ENCODE measurements around the gene TIAM2.

Gene TIAM2

DNA sequence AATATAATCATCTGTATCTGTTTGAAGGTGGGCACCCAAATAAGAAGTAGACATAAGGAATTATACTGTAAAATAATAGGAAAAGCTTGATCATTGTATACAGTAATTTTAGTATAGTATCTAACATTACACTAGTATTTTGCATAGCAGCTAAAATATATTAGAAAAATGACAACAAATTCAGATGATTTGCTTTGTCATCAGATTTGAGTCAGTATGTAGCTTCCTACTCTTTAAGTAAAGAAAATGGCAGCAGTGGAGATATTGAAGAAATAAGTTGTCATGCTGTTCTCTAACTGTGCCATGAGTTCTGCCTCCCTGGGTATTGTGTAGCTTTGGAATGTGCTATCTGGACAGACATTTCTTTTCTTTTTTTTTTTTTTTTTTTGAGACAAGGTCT lies 74.4 kb downstream of the TIAM2 start:
- TF ChIP-seq, protein P1, sequence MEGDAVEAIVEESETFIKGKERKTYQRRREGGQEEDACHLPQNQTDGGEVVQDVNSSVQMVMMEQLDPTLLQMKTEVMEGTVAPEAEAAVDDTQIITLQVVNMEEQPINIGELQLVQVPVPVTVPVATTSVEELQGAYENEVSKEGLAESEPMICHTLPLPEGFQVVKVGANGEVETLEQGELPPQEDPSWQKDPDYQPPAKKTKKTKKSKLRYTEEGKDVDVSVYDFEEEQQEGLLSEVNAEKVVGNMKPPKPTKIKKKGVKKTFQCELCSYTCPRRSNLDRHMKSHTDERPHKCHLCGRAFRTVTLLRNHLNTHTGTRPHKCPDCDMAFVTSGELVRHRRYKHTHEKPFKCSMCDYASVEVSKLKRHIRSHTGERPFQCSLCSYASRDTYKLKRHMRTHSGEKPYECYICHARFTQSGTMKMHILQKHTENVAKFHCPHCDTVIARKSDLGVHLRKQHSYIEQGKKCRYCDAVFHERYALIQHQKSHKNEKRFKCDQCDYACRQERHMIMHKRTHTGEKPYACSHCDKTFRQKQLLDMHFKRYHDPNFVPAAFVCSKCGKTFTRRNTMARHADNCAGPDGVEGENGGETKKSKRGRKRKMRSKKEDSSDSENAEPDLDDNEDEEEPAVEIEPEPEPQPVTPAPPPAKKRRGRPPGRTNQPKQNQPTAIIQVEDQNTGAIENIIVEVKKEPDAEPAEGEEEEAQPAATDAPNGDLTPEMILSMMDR (IDR thresholded peaks at IDR 0.05; ENCODE audit: insufficient read depth, low read length, poor library complexity, severe bottlenecking) = no peak
- Histone ChIP-seq H3K4me3 (replicated peaks; ENCODE audit: low read depth, low read length) (no peak overlapping the region), H3K27me3 (replicated peaks; ENCODE audit: control insufficient read depth, insufficient read depth, low read length) (no peaks in the 10 kb centered on the region), H3K36me3 (ENCODE audit: control insufficient read depth, insufficient read depth, low read length) (no peaks in the 10 kb centered on the region)
- no peak for DNase-seq (ENCODE audit: extremely low read depth, insufficient read length)

DNA sequence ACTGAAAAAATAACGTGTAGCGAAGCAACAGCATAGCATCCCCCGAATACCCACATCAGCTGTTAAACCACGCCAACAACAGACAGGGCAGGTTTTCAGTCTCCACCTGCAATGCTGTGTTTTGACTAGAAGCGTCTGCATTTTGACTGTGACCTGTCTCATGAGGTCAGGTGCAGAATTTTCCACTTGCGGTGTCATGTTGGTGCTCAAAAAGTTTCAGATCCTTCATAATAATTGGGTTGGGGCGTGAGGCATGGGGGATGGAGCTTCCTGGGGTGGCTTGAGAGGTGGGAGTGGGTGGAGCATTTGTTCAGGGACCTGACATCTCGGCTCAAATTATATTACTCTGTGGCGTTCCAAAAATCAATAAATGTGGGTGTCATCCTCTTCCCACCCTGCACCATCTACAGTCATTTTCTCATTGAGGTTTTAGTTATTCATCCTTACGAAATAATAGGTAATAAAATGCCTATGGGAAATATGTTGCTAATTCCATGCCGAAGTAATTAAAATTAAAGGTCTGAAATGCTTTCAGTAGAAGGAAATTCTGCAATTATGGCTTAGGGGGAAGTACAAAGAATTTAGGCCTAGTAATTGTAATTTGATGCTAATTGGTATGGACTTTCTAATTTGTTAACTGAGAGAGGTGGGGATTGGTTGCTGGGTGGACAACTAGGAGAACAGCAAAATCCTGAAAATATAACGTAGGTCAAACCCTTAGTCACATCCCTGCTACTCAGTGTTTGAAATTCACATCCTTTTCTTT lies 81.0 kb downstream of the TIAM2 start:
- Histone ChIP-seq H3K4me3 (replicated peaks; ENCODE audit: low read depth, low read length) (no peak overlapping the region), H3K36me3 (ENCODE audit: control insufficient read depth, insufficient read depth, low read length) (no peaks in the 10 kb centered on the region), H3K27me3 (replicated peaks; ENCODE audit: control insufficient read depth, insufficient read depth, low read length) (no peaks in the 10 kb centered on the region; the same call in 1 of the 2 replicates)
- TF ChIP-seq, protein P1 (IDR thresholded peaks at IDR 0.05; ENCODE audit: insufficient read depth, low read length, poor library complexity, severe bottlenecking) = no peak
- DNase-seq (ENCODE audit: extremely low read depth, insufficient read length) = no peak

DNA sequence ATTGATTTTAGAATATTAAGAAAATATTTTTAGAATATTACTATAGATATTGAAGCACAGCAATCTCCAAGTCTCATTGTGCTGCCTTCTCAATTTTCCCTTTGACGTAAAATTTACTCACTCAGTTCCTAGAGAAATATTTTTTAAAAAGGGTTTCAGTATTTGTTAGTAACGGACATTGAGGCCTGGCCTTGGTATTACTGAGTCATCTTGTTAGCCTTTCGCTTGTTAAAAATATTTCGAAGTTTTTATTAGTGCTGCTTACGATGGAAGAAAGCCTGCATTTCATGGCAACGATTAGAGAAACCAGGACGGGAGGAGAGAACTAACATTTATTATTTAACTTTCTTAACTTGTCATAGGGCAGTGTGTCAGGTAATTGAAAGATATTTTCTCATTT lies 82.2 kb downstream of the TIAM2 start:
- no peak for DNase-seq (ENCODE audit: extremely low read depth, insufficient read length)
- Histone ChIP-seq H3K4me3 (replicated peaks; ENCODE audit: low read depth, low read length) (no peak overlapping the region), H3K27me3 (replicated peaks; ENCODE audit: control insufficient read depth, insufficient read depth, low read length) (no peaks in the 10 kb centered on the region; the same call in 1 of the 2 replicates), H3K36me3 (ENCODE audit: control insufficient read depth, insufficient read depth, low read length) (no peaks in the 10 kb centered on the region)
- TF ChIP-seq, protein P1 (IDR thresholded peaks at IDR 0.05; ENCODE audit: insufficient read depth, low read length, poor library complexity, severe bottlenecking) = no peak

DNA sequence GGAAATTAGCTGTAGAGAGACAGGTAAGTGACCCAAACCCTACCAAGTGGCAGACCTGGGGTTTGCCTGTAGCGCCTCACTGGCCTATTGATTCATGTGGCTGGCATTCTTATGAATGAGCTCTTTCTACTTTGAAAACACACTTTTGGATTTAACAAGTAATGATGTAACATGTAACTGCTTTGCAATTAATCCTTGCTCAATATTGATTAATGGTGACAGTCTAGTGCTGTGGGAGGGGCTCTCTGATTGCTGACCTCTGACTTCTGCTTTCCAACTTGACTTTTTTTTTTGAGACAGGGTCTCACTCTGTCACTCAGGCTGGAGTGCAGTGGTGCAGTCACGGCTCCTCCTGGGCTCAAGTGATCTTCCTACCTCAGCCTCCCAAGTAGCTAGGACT lies 82.7 kb downstream of the TIAM2 start:
- Histone ChIP-seq H3K27me3 (replicated peaks; ENCODE audit: control insufficient read depth, insufficient read depth, low read length) (no peaks in the 10 kb centered on the region; the same call in 1 of the 2 replicates), H3K4me3 (replicated peaks; ENCODE audit: low read depth, low read length) (no peak overlapping the region), H3K36me3 (ENCODE audit: control insufficient read depth, insufficient read depth, low read length) (no peaks in the 10 kb centered on the region)
- no peak for DNase-seq (ENCODE audit: extremely low read depth, insufficient read length)
- TF ChIP-seq, protein P1 (IDR thresholded peaks at IDR 0.05; ENCODE audit: insufficient read depth, low read length, poor library complexity, severe bottlenecking) = no peak

DNA sequence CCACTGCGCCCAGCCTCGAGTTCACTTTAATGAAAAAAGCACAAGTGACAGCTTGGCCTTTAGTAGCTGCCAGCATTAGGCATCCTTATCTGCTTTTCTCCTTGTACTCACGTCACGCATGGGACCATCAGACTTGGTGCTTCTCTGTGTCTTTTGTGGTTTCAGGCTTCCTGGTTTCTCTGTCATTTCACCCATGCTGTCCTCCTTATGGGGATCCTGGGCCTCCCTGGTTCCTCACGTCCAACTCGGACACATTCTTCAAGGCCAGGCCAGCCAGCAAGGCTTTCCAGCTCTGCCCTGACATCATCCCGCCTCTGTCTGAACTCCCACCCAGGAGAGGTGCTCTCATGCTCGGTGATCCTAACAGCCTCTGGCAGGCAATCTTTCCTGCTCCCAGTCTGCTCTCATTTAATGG lies 83.2 kb downstream of the TIAM2 start:
- TF ChIP-seq, protein P1 (IDR thresholded peaks at IDR 0.05; ENCODE audit: insufficient read depth, low read length, poor library complexity, severe bottlenecking) = no peak
- no peak for DNase-seq (ENCODE audit: extremely low read depth, insufficient read length)
- no peak overlapping the region for H3K4me3 ChIP-seq (replicated peaks; ENCODE audit: low read depth, low read length)
- no peaks in the 10 kb centered on the region; the same call in 1 of the 2 replicates for H3K27me3 ChIP-seq (replicated peaks; ENCODE audit: control insufficient read depth, insufficient read depth, low read length)
- no peaks in the 10 kb centered on the region for H3K36me3 ChIP-seq (ENCODE audit: control insufficient read depth, insufficient read depth, low read length)

Measured in GM06990 (cell line).